Suprapubic skin (tissue), 4 donors: Measurements from ENCODE around the gene AFG1L.

Experiments
- CTCF ChIP-seq, 2 donors: fragments of 200-600 bp in 1 of 2; fragments of 450-650 bp in 1 of 2; sonication (generic) in 1 of 2; IDR thresholded peaks; one replicate each; pipeline ENCODE4 v1.5.1; 2016 to 2019; ENCODE audit warnings: antibody characterized with exemption in 2 of 2, mild to moderate bottlenecking in 1 of 2, moderate library complexity in 1 of 2
- EP300 ChIP-seq: sonication (generic); formaldehyde crosslinking; IDR thresholded peaks from one replicate; pipeline ENCODE4 v1.6.1; 2017; ENCODE audit warnings: antibody characterized with exemption
- POLR2AphosphoS5 ChIP-seq, 3 donors: sonication (generic); formaldehyde crosslinking; IDR thresholded peaks; one replicate each; pipeline ENCODE4 v1.6.1; 2017; ENCODE audit warnings: antibody characterized with exemption in 3 of 3

- TF ChIP-seq CTCF (IDR thresholded peaks at IDR 0.05) (no peak), EP300 (no peak), POLR2AphosphoS5 (IDR thresholded peaks at IDR 0.05) (no peak)
Observed at GRCh38 chr6:108341372-108341771, 46.5 kb downstream of the AFG1L start.
